ENCODE data around the gene SRSF3.

- TF ChIP-seq CTCF (IDR thresholded peaks at IDR 0.05) (no peak), POLR2AphosphoS5 (IDR thresholded peaks at IDR 0.05) (no peak), POLR2A (IDR thresholded peaks at IDR 0.05) (no peak)
These were observed 39.2 kb downstream of the SRSF3 start for GRCh38 chr6:36633370-36633769.

Data from breast epithelium (tissue), 3 donors.